ENCODE data around the gene CBLB.
"Not testable (repeated sequence)": the region's sequence is repeated elsewhere in the genome, so short reads cannot be mapped to it uniquely, and the experiment has no call there.

CBLB gene

GRCh38 chr3:105815331-105815730 is 53.5 kb downstream of the CBLB start:
- not testable (repeated sequence) for DNase-seq

DNA sequence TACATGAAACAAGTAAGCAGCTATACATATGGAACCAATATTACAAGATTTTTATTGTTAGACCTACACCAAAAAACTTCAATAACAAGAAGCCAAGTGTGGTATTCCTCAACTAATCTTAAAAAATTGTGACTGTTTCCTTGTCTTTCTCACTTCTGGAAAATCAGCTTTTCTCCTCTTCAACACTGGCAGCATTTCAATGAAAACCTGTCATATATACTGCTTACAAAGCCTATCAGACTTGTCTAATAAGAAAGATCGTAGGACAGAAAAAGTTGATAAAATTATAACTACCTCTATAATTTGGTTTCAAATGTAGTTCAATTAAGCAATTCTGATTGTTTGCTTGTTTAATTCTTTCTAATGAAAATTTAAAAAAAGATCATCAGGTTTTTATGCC is 55.1 kb downstream of the CBLB start:
- no peak for DNase-seq

DNA sequence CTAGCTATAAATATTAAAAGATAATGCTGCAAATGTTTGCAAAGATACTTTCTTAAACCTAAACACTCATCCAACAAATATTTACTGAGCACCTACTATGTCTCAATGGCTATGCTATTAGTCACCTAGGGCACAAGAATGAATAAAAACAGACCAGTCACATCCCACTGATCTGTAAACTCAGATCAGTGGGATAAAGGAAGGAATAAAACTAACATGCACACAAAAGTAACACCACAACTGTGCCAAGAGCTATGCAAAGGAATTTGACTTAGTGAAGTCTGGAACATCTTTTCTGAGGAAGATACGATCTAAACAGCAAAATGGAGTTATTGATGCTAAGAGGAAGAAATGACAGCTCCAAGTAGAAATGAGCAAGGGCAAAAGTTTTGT is 56.6 kb downstream of the CBLB start:
- DNase-seq: no peak

- no peak for DNase-seq
Measured at GRCh38 chr3:105811518-105812193, 57.2 kb downstream of the CBLB start.

DNA sequence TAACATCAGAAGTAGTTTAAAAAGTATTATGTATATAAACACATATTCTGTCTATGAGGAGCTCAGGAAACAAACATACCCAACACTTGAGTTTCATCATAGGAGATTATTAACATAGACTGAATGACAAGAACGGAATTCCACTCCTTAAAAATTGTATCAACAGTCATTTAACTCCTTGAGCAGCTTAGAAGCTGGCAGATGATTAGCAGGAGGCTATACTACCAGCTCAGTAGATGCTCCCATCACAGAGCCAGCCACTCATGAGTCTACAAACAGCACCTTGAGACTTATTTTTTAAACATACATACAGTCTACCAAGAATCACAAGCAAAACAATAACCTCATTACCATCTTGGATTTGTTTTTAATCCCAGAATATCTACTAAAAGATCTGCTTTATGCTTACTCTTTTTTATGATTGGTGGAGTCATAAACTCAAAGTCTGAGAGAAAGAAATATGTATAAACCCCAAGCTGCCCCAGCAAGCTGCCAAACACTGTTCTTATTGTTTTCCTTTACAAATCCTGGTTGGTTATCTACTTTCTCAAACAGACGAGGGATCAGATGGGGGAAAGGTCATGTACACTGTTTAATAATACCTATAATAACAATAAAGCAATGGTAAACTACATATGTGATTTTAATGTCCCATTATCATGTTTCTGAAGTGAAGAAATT is 59.5 kb downstream of the CBLB start:
- no peak for DNase-seq

GRCh38 chr3:105807701-105808100 is 61.1 kb downstream of the CBLB start:
- DNase-seq: no peak

DNA sequence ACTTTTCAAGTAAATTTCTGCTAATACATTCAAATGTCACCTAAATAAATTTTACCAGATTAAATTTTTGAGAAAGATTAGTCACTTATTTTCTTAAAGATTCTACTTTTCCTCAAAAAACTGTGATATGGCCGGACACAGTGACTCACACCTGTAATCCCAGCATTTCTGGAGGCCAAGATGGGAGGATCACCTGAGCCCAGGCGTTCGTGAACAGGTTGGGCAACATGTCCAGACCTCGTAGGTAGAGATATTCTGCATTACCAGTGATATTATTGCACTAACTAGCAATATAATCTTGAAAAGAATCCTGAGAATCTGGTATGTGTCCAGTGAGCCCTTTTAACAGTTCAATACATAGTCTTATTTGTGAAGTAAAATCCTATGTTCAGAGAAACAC is 61.7 kb downstream of the CBLB start:
- DNase-seq: no peak

DNA sequence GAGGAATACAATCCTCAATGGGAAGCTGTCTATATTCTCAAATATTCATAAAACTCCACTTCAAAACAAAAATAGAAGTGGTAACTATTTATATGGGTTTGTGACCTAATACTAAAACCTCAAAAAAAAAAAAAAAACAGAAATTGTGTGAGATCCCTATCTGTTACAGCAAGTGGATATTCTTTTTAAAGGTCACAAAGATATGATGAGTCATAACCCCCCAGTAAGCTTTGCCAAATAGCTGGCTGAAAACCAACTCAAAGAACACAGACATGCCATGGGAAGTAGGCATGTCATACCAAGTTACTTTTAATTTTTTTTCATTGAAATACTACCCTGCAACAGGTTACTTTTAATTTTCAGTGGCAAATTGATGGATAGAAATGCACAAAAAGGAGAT is 62.5 kb downstream of the CBLB start:
- peak; percentile 71 for DNase-seq

GRCh38 chr3:105805404-105805803 is 63.4 kb downstream of the CBLB start:
- no peak for DNase-seq

GRCh38 chr3:105802118-105802706 is 66.6 kb downstream of the CBLB start:
- DNase-seq: no peak

- DNase-seq: no peak
Measured at GRCh38 chr3:105801397-105801796, 67.4 kb downstream of the CBLB start.

- no peak for DNase-seq
Measured at GRCh38 chr3:105800320-105800719, 68.5 kb downstream of the CBLB start.

GRCh38 chr3:105799286-105799685 is 69.5 kb downstream of the CBLB start:
- no peak for DNase-seq

DNA sequence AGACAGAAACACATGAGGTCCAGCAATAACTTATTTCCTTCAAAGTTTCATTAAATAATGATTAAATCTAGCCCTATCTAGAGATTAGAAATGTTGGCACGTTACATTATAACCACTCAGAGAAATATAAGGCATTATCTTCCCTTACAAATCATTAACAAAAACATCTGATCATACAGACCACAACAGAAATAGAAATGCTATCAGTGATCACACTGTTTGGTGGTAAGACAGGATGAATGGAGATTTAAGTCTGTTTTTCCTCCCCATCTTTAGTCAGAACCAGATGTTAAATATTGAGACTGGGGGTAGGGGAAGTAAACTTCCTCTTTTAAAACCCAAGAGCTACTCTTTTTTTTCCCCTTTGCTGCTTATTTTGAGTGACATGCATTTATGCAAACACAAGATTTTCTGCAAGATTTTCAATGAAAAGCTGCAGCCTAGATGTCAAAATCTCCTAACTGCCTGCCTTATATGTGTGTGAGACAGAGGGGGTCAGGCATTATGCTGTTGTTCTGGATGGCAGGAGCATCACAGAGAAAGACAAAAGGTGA is 70.4 kb downstream of the CBLB start:
- peak; percentile 27 for DNase-seq

DNA sequence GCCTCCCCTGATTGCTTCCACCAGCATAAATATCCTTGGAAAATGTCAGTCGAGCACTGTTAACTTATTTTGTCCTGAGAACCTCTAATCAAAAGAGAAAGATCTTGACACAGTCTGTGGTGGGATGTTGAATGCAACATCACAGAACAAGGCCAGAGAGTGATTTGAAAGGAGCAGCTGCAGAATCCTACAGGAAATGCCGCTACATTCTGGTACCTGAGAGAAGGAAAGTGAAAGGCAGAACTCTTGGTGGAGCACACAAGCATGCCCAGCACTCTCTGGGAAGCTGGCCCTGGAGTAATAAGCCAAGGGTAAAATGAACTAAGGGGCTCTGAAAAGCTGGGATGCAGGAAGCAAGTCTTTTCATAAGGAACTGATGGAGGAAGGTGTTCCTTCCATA is 75.8 kb downstream of the CBLB start:
- no peak for DNase-seq

DNA sequence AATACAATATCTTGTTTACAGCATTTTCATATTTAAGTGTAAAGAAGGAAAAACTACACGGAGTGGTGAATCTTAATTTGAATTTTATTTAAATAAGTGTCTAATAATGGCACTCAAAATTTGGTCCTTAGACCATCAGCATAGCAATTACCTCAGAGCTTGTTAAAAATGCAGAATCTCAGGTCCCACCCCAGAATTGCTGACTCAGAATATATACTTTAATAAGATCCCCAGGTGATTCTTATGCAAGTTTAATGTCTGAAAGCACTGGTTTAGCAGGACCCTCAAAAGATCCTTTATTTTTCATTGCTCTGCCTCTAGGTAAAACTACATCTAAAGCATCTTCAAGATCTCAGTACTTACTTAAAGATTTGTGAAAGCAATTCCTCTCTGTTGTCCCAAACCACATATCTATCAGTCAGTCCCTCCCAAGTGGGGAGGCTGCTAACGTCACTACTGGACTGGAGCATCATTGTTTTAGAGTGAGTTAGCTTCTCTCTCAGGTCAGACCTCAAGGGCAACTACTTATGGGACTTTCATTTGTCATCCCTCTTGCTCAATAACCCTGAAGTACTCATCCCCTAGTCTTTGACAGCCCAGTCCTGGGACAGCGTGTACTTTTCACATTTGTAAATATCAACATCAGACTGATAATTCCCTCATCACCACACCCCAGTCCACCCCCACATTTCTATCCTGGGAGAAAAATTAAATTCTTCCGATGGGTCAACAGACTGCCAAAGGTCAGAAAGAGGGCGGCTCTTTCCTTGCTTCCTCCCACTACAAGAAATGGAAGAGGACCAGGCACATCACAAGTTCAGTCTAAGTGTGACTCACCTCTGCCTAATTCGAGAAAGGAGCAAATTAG is 76.7 kb downstream of the CBLB start:
- no peak for DNase-seq

DNA sequence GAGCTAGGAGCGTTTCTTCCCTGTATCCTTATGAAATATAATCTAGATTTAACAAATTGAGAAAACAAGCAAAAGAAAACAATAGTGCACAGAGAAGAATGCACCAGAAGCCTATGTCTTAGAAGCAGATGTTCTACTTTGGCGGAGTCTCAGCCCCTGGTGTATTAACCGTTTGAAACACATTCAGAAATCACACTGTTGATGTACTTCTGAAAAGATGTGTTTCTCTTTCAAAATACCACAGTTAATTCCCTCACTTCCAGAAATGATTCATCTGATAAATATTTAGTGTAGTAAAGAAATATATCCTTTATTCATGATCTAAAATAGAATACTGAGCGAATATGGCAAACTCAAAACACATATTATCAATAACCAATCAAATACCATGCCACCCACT is 77.7 kb downstream of the CBLB start:
- DNase-seq: no peak

GRCh38 chr3:105790534-105790933 is 78.3 kb downstream of the CBLB start:
- DNase-seq: no peak

DNA sequence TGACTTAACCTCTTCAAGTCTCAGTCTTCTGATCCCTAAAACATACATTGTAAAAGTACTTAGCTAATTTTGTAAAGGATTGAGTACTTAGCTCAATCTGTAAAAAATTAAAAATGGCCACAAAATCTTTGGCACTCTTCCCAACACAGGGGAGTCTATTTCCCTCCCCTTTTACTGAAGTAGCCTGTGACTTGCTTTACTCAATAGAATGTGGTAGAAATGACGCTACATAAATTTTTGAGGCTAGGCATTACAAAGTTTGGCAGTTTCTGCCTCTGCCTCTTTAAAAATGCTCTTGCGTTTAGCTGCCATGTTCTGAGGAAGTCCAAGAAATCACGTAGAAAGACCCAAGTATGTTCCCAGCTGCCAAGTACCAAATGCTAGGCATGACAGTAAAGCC is 80.2 kb downstream of the CBLB start:
- no peak for DNase-seq

GRCh38 chr3:105787453-105787852 is 81.4 kb downstream of the CBLB start:
- DNase-seq: no peak

- DNase-seq: no peak
Measured at GRCh38 chr3:105786990-105787389, 81.8 kb downstream of the CBLB start.

- DNase-seq: no peak
Measured at GRCh38 chr3:105786241-105786640, 82.6 kb downstream of the CBLB start.

DNA sequence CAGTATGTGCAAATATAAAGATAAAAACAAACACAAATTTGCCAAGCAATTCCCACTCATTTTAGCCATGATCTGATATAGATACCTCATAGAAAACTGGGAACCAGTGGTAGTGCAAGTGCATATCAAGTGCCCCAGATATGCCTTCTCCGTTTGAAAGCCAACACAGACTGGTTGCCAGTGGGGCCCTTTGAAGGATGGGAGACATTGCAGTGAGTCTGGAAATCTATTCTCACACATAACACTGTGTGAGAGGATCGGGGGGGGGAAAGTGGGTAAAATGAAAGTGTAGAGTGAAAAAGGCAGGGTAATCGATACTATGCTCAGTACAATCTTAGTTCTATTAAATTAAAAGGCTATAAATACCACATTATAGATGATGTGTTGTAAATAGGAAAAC is 83.0 kb downstream of the CBLB start:
- DNase-seq: no peak

Data from activated CD4-positive, alpha-beta T cell treated with anti-CD3 and anti-CD28 coated beads, Interleukin-2, amount 50 U/mL, for 16 hours (primary cell).